ENCODE results near the gene SEMA6C.

GRCh38 chr1:151128800-151129199 lies 17.6 kb downstream of the SEMA6C start:
- TF ChIP-seq POLR2A (IDR thresholded peaks at IDR 0.05) (no peak), CTCF (IDR thresholded peaks at IDR 0.05) (no peak)
